ENCODE results near the gene AVPI1. TPM values are rescaled to one million over a fixed set of nuclear protein-coding genes. Genes with fewer than 3 reads are reported as not detected.
"Not testable (repeated sequence)": the region's sequence is repeated elsewhere in the genome, so short reads cannot be mapped to it uniquely, and the experiment has no call there.

The AVPI1 gene
- total and polyA plus RNA-seq, 2 of the 13 experiments (the other 11 are each of a cell fraction or from before 2014, with no cell fraction given) = 39.8 to 61.2 TPM

DNA sequence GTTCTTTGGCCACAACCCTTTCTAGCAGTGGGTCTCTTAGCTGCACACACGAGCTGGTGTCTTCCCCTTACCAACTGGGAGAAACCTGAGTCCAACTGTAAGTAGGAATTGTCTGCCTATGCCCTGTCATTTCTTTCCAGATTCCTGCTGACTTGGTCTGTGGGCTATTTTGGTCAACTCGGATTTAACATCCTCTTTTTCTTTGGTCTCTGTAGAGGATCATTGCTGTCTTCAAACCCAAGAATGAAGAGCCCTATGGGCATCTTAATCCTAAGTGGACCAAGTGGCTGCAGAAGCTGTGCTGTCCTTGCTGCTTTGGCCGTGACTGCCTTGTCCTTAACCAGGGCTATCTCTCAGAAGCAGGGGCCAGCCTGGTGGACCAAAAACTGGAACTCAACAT lies 36.3 kb downstream of the AVPI1 start (continued):
- TF ChIP-seq, protein P1, sequence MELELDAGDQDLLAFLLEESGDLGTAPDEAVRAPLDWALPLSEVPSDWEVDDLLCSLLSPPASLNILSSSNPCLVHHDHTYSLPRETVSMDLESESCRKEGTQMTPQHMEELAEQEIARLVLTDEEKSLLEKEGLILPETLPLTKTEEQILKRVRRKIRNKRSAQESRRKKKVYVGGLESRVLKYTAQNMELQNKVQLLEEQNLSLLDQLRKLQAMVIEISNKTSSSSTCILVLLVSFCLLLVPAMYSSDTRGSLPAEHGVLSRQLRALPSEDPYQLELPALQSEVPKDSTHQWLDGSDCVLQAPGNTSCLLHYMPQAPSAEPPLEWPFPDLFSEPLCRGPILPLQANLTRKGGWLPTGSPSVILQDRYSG (CRISPR knock-in tag; IDR thresholded peaks at IDR 0.05) = no peak
- TF ChIP-seq ZNF850 (CRISPR knock-in tag; conservative IDR thresholded peaks at IDR 0.05) = no peak
- no peak for TF ChIP-seq ZNF746 (CRISPR knock-in tag; IDR thresholded peaks at IDR 0.05)

DNA sequence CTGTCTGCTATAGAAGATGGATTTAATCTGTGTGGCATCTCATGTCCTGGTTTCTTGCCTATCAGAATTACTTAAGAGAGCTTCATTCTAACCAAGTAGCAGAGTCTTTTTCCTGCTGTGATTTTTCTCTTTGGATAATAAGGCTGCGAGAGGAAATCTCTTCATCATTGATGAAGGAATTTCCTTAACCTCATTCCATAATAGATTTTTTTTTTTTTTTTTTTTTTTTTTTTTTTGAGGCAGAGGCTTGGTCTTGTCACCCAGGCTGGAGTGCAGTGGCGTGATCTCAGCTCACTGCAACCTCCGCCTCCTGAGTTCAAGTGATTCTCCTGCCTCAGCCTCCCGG lies 37.7 kb downstream of the AVPI1 start:
- DNase-seq (ENCODE audit: low spot score); H2AFZ ChIP-seq (ENCODE audit: low read length); in situ Hi-C loops (cut with HindIII; ENCODE audit: extremely low pct_ligation_motif_present, low pct_unique_long_range_greater_than_20kb); ATAC-seq; FAIRE-seq; BruUV-seq (replicated peaks); intact Hi-C loops (cut with micrococcal nuclease; ENCODE audit: unreplicated experiment); H3K4me3 ChIP-seq (replicated peaks in 1 of 3; ENCODE audit: insufficient read depth in 1 of 3, low read depth in 2 of 3, low read length in 3 of 3); CTCF ChIA-PET (ENCODE audit: low intra/inter-chr PET ratio, low total read pairs); H4K20me1 ChIP-seq (ENCODE audit: insufficient read depth, low read length); H3K9ac ChIP-seq (ENCODE audit: insufficient read depth, low read depth, low read length); H3K27me3 ChIP-seq (ENCODE audit: control insufficient read depth in 1 of 2, insufficient read depth in 2 of 2, low read length in 2 of 2); H3K27ac ChIP-seq (ENCODE audit: extremely low read length, insufficient read depth, low read length); H3K4me2 ChIP-seq (ENCODE audit: low read depth, low read length); H3K9me3 ChIP-seq (ENCODE audit: low read length); H3K79me2 ChIP-seq (ENCODE audit: insufficient read depth, low read length): not testable (repeated sequence)
- 97% methylated on average over 4 of the region's 4 CpGs for WGBS (ENCODE audit: low lambda C conversion rate)
- POLR2A ChIA-PET = interaction anchor here (1.6 kb wide), 1 partner anchor 9 kb away, joined by 8 read pairs; the partner anchor contains the start of gene PI4K2A
- peaks cover 16% of the 10 kb centered on the region; the same call in 1 of the 2 replicates for H3K4me1 ChIP-seq (ENCODE audit: insufficient read depth, low read length)
- H3K36me3 ChIP-seq (replicated peaks in 1 of 2; ENCODE audit: control insufficient read depth in 1 of 2, insufficient read depth in 2 of 2, low read length in 2 of 2) = peaks cover 17 to 43% of the 10 kb centered on the region in 2 experiments

DNA sequence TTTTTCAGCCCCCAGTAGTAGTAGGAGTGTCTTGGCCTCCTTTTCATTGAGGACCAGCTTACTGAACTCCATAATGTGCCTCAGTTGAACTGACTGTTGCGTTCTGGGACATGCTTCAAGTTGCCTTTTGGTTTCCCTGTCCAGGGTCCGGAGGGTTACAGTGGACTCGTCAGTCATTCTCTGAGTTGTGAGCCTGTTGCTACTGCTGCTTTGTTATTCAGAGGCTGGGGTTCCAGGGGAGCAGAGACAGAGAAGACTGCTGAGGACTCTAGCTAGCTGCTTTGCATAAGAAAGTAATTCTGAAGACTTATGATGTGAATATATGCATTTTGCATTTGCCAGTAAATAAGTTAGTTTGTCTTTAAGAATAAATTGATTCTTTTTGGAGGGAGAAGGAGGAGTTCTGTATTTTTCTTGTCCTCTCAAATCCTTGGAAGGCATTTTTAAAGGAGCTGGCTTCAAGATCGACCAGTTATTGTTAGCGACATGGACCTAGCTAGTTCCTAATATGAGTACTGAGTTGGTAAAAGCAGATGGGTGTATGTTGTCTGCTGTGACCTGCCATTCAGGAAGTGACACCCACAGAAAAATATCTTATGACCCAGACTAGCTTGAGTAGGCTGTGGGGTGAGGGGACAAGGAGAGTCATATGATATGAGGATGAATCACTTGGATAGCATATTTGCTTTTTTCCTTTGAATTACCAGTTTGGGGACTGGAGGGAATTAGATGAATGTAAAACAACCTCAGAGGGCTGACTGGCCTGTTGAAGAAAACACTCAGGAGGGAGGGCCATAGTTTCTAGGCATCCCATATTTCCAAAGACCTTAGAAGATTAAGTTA lies 38.3 kb downstream of the AVPI1 start:
- H3K27ac ChIP-seq (ENCODE audit: extremely low read length, insufficient read depth, low read length) = no peak overlapping the region
- no TSS peak for BruUV-seq (replicated peaks)
- peak; percentile 62 for TF ChIP-seq FOSL2 (CRISPR knock-in tag; IDR thresholded peaks at IDR 0.05)
- no peak for TF ChIP-seq ZNF616 (CRISPR knock-in tag; IDR thresholded peaks at IDR 0.05; ENCODE audit: low read depth)
- TF ChIP-seq, protein P2, sequence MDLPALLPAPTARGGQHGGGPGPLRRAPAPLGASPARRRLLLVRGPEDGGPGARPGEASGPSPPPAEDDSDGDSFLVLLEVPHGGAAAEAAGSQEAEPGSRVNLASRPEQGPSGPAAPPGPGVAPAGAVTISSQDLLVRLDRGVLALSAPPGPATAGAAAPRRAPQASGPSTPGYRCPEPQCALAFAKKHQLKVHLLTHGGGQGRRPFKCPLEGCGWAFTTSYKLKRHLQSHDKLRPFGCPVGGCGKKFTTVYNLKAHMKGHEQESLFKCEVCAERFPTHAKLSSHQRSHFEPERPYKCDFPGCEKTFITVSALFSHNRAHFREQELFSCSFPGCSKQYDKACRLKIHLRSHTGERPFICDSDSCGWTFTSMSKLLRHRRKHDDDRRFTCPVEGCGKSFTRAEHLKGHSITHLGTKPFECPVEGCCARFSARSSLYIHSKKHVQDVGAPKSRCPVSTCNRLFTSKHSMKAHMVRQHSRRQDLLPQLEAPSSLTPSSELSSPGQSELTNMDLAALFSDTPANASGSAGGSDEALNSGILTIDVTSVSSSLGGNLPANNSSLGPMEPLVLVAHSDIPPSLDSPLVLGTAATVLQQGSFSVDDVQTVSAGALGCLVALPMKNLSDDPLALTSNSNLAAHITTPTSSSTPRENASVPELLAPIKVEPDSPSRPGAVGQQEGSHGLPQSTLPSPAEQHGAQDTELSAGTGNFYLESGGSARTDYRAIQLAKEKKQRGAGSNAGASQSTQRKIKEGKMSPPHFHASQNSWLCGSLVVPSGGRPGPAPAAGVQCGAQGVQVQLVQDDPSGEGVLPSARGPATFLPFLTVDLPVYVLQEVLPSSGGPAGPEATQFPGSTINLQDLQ (CRISPR knock-in tag; IDR thresholded peaks at IDR 0.05) = no peak
- TF ChIP-seq, protein P3, sequence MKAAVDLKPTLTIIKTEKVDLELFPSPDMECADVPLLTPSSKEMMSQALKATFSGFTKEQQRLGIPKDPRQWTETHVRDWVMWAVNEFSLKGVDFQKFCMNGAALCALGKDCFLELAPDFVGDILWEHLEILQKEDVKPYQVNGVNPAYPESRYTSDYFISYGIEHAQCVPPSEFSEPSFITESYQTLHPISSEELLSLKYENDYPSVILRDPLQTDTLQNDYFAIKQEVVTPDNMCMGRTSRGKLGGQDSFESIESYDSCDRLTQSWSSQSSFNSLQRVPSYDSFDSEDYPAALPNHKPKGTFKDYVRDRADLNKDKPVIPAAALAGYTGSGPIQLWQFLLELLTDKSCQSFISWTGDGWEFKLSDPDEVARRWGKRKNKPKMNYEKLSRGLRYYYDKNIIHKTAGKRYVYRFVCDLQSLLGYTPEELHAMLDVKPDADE (CRISPR knock-in tag; IDR thresholded peaks at IDR 0.05) = no peak
- TF ChIP-seq, protein P4, sequence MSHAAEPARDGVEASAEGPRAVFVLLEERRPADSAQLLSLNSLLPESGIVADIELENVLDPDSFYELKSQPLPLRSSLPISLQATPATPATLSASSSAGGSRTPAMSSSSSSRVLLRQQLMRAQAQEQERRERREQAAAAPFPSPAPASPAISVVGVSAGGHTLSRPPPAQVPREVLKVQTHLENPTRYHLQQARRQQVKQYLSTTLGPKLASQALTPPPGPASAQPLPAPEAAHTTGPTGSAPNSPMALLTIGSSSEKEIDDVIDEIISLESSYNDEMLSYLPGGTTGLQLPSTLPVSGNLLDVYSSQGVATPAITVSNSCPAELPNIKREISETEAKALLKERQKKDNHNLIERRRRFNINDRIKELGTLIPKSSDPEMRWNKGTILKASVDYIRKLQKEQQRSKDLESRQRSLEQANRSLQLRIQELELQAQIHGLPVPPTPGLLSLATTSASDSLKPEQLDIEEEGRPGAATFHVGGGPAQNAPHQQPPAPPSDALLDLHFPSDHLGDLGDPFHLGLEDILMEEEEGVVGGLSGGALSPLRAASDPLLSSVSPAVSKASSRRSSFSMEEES (CRISPR knock-in tag; IDR thresholded peaks at IDR 0.05) = peak; percentile 81
- CTCF ChIA-PET (ENCODE audit: low intra/inter-chr PET ratio, low total read pairs) = no interaction called here
- H3K79me2 ChIP-seq (ENCODE audit: insufficient read depth, low read length) = peaks cover 5% of the 10 kb centered on the region
- no peak overlapping the region for H3K4me2 ChIP-seq (ENCODE audit: low read depth, low read length)
- ATAC-seq (no peak; the same call in 2 of the 3 replicates), FAIRE-seq (no peak), DNase-seq (ENCODE audit: low spot score) (peak; percentile 68)
- in situ Hi-C loops (cut with HindIII; ENCODE audit: extremely low pct_ligation_motif_present, low pct_unique_long_range_greater_than_20kb) = no loop called here
- intact Hi-C loops (cut with micrococcal nuclease; ENCODE audit: unreplicated experiment) = no loop called here
- no peaks in the 10 kb centered on the region for H4K20me1 ChIP-seq (ENCODE audit: insufficient read depth, low read length)
- no peaks in the 10 kb centered on the region for H3K27me3 ChIP-seq (ENCODE audit: control insufficient read depth in 1 of 2, insufficient read depth in 2 of 2, low read length in 2 of 2)
- H2AFZ ChIP-seq (ENCODE audit: low read length) = no peak overlapping the region
- no peaks in the 10 kb centered on the region for H3K9me3 ChIP-seq (ENCODE audit: low read length)
- H3K4me3 ChIP-seq (replicated peaks in 1 of 3; ENCODE audit: insufficient read depth in 1 of 3, low read depth in 2 of 3, low read length in 3 of 3) = no peak overlapping the region
- peaks cover 16% of the 10 kb centered on the region; the same call in 1 of the 2 replicates for H3K4me1 ChIP-seq (ENCODE audit: insufficient read depth, low read length)
- H3K9ac ChIP-seq (ENCODE audit: insufficient read depth, low read depth, low read length) = no peak overlapping the region
- POLR2A ChIA-PET = interaction anchor here (1.6 kb wide), 1 partner anchor 9 kb away, joined by 8 read pairs; the partner anchor contains the start of gene PI4K2A
- WGBS (ENCODE audit: low lambda C conversion rate) = 91% methylated on average over 5 of the region's 5 CpGs
- H3K36me3 ChIP-seq (replicated peaks in 1 of 2; ENCODE audit: control insufficient read depth in 1 of 2, insufficient read depth in 2 of 2, low read length in 2 of 2) = peaks cover 18 to 39% of the 10 kb centered on the region in 2 experiments

Data from HepG2 (cell line).